Stimulated activated naive CD8-positive, alpha-beta T cell treated with anti-CD3 and anti-CD28 coated beads, Interleukin-15, Interleukin-2, amounts not matched to agents 100 ng/mL and 50 ng/mL, for 24 hours (primary cell): ENCODE data around the gene MRPS23.

Experiments
- H3K27ac Mint-ChIP-seq: one replicate; pipeline ENCODE4 v1.8.0; 2021; ENCODE audit warnings: mild to moderate bottlenecking, mixed read lengths
- H3K27me3 Mint-ChIP-seq: one replicate; pipeline ENCODE4 v1.8.0; 2021; ENCODE audit warnings: mixed read lengths
- H3K36me3 Mint-ChIP-seq: one replicate; pipeline ENCODE4 v1.8.0; 2021; ENCODE audit warnings: low read depth, mixed read lengths
- H3K4me1 Mint-ChIP-seq: one replicate; pipeline ENCODE4 v1.8.0; 2021; ENCODE audit warnings: low read depth, mixed read lengths
- H3K4me3 Mint-ChIP-seq: one replicate; pipeline ENCODE4 v1.8.0; 2021; ENCODE audit warnings: mild to moderate bottlenecking, mixed read lengths
- H3K9me3 Mint-ChIP-seq: one replicate; pipeline ENCODE4 v1.8.0; 2021; ENCODE audit warnings: mixed read lengths

Gene MRPS23

GRCh38 chr17:57849874-57850754 is at the start of gene MRPS23:
TSS of gene MRPS23 (minus strand) at chr17:57850044. CDS start at chr17:57850010, 34 bp downstream.
- Mint-ChIP-seq H3K36me3 (peaks cover 23% of the 10 kb centered on the region), H3K27me3 (no peaks in the 10 kb centered on the region), H3K4me3 (peak within 1 kb of the TSS; percentile 97), H3K9me3 (no peaks in the 10 kb centered on the region), H3K4me1 (peaks cover 46% of the 10 kb centered on the region), H3K27ac (peak within 1 kb of the TSS; percentile 98)

DNA sequence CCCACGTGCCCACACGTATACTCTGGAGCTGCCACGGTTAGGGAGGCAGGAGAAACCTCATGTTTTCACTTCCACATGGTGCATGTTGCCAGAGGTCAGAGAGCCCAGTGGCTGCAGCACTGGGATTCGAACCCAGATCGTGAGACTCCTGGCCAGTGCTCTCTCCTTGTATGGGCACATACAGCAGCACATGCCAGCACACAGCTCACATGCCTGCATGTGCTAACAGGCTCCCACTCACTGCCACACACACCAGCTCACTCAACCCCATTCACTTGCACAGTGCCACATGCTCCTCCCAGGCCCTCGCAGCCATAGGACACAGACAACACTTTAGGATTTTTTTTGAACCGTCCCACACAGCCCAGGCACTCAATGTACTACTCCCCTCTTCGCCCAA is 49.5 kb upstream of the MRPS23 start:
- no peak overlapping the region for H3K4me3 Mint-ChIP-seq
- H3K27ac Mint-ChIP-seq = no peak overlapping the region
- H3K27me3 Mint-ChIP-seq = no peaks in the 10 kb centered on the region
- no peaks in the 10 kb centered on the region for H3K36me3 Mint-ChIP-seq
- H3K4me1 Mint-ChIP-seq = peaks cover 13% of the 10 kb centered on the region
- no peaks in the 10 kb centered on the region for H3K9me3 Mint-ChIP-seq

- no peaks in the 10 kb centered on the region for H3K36me3 Mint-ChIP-seq
- no peaks in the 10 kb centered on the region for H3K9me3 Mint-ChIP-seq
- no peak overlapping the region for H3K4me3 Mint-ChIP-seq
- no peak overlapping the region for H3K27ac Mint-ChIP-seq
- peaks cover 12% of the 10 kb centered on the region for H3K4me1 Mint-ChIP-seq
- no peaks in the 10 kb centered on the region for H3K27me3 Mint-ChIP-seq
Observed at GRCh38 chr17:57898487-57899311, 48.9 kb upstream of the MRPS23 start.

- Mint-ChIP-seq H3K36me3 (no peaks in the 10 kb centered on the region), H3K4me1 (no peaks in the 10 kb centered on the region), H3K27ac (no peak overlapping the region), H3K9me3 (no peaks in the 10 kb centered on the region), H3K27me3 (no peaks in the 10 kb centered on the region), H3K4me3 (no peak overlapping the region)
Observed at GRCh38 chr17:57895382-57896060, 45.7 kb upstream of the MRPS23 start.

DNA sequence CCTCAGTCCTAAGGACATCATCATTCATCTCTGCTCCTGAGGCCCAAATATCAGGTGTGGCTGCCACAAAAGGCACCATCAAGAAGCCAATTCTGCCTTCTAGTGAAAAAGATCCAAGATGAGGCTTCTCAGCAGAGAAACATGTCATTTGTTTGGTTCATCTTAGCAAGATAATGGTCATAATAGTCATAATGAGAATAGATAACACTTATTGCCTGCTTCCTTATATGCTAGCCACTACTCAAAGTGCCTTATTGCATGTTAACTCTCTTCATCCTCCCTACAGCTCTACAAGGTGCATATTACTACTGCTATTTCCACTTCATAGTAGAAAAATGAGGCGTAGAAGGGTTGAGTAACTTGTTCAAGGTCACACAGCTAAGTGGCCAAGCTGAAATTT is 45.0 kb upstream of the MRPS23 start:
- no peaks in the 10 kb centered on the region for H3K36me3 Mint-ChIP-seq

GRCh38 chr17:57892820-57893595 is 43.2 kb upstream of the MRPS23 start:
- H3K4me1 Mint-ChIP-seq = no peaks in the 10 kb centered on the region
- peak overlapping the region; percentile 40 for H3K27ac Mint-ChIP-seq
- H3K36me3 Mint-ChIP-seq = no peaks in the 10 kb centered on the region
- H3K4me3 Mint-ChIP-seq = no peak overlapping the region
- no peaks in the 10 kb centered on the region for H3K27me3 Mint-ChIP-seq
- H3K9me3 Mint-ChIP-seq = no peaks in the 10 kb centered on the region

More for the DNA sequence above, 45.0 kb upstream of the MRPS23 start:
- no peaks in the 10 kb centered on the region for H3K9me3 Mint-ChIP-seq
- H3K27ac Mint-ChIP-seq = no peak overlapping the region
- H3K4me1 Mint-ChIP-seq = no peaks in the 10 kb centered on the region
- H3K27me3 Mint-ChIP-seq = no peaks in the 10 kb centered on the region
- H3K4me3 Mint-ChIP-seq = no peak overlapping the region

DNA sequence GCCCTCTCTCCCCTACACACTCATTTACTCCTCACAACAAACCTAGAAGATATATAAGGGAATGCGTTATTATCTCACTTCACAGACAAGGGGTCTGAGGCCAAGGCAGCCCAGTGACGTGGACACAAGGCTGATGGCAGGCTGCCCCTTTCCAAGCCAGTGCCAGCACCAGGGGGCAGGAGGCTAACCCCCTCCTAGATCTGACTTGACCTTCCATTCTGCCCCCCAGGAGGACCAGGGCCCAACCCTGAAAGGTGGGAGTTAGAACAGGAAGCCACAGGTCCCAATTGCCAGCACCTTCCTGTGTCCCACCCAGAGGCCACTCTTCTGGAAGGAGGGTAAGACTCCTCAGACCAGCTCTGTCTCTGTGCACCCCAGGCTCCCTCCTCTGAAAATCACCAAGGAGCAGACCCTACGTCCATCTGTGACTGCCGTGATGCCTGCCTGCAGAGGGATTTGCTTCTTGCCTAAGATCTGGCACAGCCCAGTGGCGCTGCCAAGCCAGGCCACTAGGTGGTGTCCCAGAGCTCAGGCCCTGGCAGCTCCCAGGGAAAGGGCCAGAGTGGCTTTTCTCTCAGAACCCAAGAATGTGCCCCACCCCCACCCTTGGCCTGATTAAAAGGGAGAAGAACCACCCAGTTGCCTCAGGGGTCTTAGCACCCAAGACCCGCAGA is 42.4 kb upstream of the MRPS23 start:
- H3K4me1 Mint-ChIP-seq = no peaks in the 10 kb centered on the region
- H3K4me3 Mint-ChIP-seq = no peak overlapping the region
- no peaks in the 10 kb centered on the region for H3K9me3 Mint-ChIP-seq
- no peak overlapping the region for H3K27ac Mint-ChIP-seq
- H3K36me3 Mint-ChIP-seq = no peaks in the 10 kb centered on the region
- H3K27me3 Mint-ChIP-seq = no peaks in the 10 kb centered on the region

DNA sequence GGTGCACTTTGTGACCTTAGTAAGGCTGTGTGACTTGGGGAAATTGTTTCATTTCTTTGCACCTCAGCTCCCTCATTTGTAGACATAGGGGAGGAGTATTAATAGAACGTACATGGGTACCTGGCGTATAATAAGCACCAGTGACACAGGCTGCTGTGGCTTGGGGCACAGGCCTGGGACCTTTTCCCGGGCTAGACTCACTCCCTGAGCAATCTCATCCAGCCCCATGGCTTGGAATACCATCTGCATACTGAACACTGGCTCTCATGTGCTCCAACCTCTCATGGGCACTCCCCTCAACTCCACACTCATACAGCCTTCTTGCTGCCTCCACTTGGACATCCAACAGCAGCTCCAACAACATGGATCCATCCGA is 41.0 kb upstream of the MRPS23 start:
- Mint-ChIP-seq H3K4me1 (no peaks in the 10 kb centered on the region), H3K4me3 (no peak overlapping the region), H3K27me3 (no peaks in the 10 kb centered on the region), H3K36me3 (no peaks in the 10 kb centered on the region), H3K27ac (no peak overlapping the region), H3K9me3 (no peaks in the 10 kb centered on the region)

- Mint-ChIP-seq H3K4me1 (no peaks in the 10 kb centered on the region), H3K36me3 (no peaks in the 10 kb centered on the region), H3K27me3 (no peaks in the 10 kb centered on the region), H3K4me3 (no peak overlapping the region), H3K27ac (no peak overlapping the region), H3K9me3 (no peaks in the 10 kb centered on the region)
Observed at GRCh38 chr17:57889892-57890856, 40.3 kb upstream of the MRPS23 start.

- no peaks in the 10 kb centered on the region for H3K4me1 Mint-ChIP-seq
- H3K4me3 Mint-ChIP-seq = no peak overlapping the region
- H3K9me3 Mint-ChIP-seq = no peaks in the 10 kb centered on the region
- H3K27ac Mint-ChIP-seq = no peak overlapping the region
- no peaks in the 10 kb centered on the region for H3K27me3 Mint-ChIP-seq
- no peaks in the 10 kb centered on the region for H3K36me3 Mint-ChIP-seq
Observed at GRCh38 chr17:57889252-57889651, 39.4 kb upstream of the MRPS23 start.

GRCh38 chr17:57888311-57889216 is 38.7 kb upstream of the MRPS23 start:
- Mint-ChIP-seq H3K27me3 (no peaks in the 10 kb centered on the region), H3K27ac (no peak overlapping the region), H3K4me3 (no peak overlapping the region), H3K9me3 (no peaks in the 10 kb centered on the region), H3K4me1 (no peaks in the 10 kb centered on the region), H3K36me3 (no peaks in the 10 kb centered on the region)

DNA sequence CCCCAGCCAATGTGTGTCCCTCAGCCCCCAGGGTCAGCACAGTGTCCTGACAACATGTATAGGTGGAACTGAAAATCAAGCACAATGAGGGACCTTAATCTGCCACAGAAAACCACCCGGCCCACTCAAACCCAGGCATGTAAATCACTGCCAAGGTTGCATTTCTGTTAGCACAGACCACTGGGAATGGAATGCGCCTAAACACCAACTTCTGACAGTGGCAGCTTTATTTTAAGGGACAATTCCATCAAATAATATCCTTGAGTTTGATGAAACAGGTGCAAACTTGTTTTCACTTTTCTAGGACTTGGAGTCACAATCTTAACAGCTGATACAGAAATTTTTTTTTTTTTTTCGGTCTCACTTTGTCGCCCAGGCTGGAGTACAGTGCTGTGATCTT is 37.3 kb upstream of the MRPS23 start:
- H3K9me3 Mint-ChIP-seq = no peaks in the 10 kb centered on the region
- H3K4me1 Mint-ChIP-seq = no peaks in the 10 kb centered on the region
- H3K4me3 Mint-ChIP-seq = no peak overlapping the region
- no peaks in the 10 kb centered on the region for H3K36me3 Mint-ChIP-seq
- H3K27ac Mint-ChIP-seq = no peak overlapping the region
- no peaks in the 10 kb centered on the region for H3K27me3 Mint-ChIP-seq
